HL-60 (cell line): ENCODE data around the gene PDYN.

ENCODE experiments used
- DNase-seq, 2 experiments: peaks; one replicate each; pipeline ENCODE4 v3.0.0-alpha.2; 2010 to 2020; ENCODE audit warnings: low read depth in 1 of 2, low spot score in 1 of 2
- H3K27ac ChIP-seq: fragments of 250-450 bp; sonication (Bioruptor Pico); replicated peaks from 2 replicates; pipeline ENCODE4 v1.5.1; 2020; ENCODE audit warnings: mild to moderate bottlenecking, moderate library complexity
- H3K27me3 ChIP-seq: fragments of 250-450 bp; sonication (Bioruptor Pico); 2 replicates; pipeline ENCODE4 v1.5.1; 2021; ENCODE audit warnings: mild to moderate bottlenecking, moderate library complexity; ENCODE audit not compliant: insufficient read depth, poor library complexity, severe bottlenecking
- H3K4me3 ChIP-seq: replicated peaks from 2 replicates; pipeline ENCODE4 v1.5.1; 2011; ENCODE audit warnings: mild to moderate bottlenecking, control low read depth, low read length; ENCODE audit not compliant: insufficient read depth
- CTCF ChIP-seq: IDR thresholded peaks from one replicate; pipeline ENCODE4 v1.5.1; 2011; ENCODE audit warnings: low read length, control low read depth, inconsistent platforms; ENCODE audit not compliant: insufficient read depth
- GABPA ChIP-seq: IDR thresholded peaks from 2 replicates; pipeline ENCODE4 v1.6.1; 2012; ENCODE audit warnings: low read depth
- POLR2AphosphoS5 ChIP-seq: IDR thresholded peaks from 2 replicates; pipeline ENCODE4 v1.6.1; 2012; ENCODE audit warnings: low read depth
- REST ChIP-seq: IDR thresholded peaks from 2 replicates; pipeline ENCODE4 v1.6.1; 2012; ENCODE audit warnings: low read depth; ENCODE audit not compliant: insufficient replicate concordance
- SPI1 ChIP-seq: IDR thresholded peaks from 2 replicates; pipeline ENCODE4 v1.6.1; 2012; ENCODE audit warnings: low read depth, mild to moderate bottlenecking, borderline replicate concordance

Gene PDYN

GRCh38 chr20:1964659-1965405, 29.0 kb downstream of the PDYN start:
- Histone ChIP-seq H3K27ac (peak overlapping the region; percentile 64), H3K4me3 (no peak overlapping the region), H3K27me3 (no peaks in the 10 kb centered on the region)
- DNase-seq = no peak
- TF ChIP-seq CTCF = no peak
- TF ChIP-seq GABPA = no peak
- no peak for TF ChIP-seq SPI1
- TF ChIP-seq POLR2AphosphoS5 = no peak
- TF ChIP-seq REST = no peak

DNA sequence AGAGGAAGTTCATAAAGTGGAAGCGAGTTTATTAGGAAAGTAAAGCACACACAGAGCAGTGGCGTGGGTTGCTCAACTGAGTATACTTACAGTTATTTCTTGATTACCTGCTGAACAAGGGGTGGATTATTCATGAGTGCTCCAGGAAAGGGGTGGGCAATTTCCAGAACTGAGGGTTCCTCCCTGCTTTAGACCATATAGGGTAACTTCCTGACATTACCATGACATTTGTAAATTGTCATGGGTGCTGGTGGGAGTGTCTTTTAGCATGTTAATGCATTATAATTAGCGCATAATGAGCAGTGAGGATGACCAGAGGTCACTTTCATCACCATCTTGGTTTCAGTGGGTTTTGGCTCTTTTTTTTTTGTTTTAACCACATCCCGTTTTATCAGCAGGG, 29.8 kb downstream of the PDYN start:
- no peaks in the 10 kb centered on the region for H3K27me3 ChIP-seq
- TF ChIP-seq GABPA (no peak), REST (no peak), SPI1 (0 out of 2 replicates have a peak, but pooled peaks have one; percentile 6), CTCF (no peak)
- no peak overlapping the region for H3K4me3 ChIP-seq
- H3K27ac ChIP-seq = peak overlapping the region; percentile 64
- DNase-seq = peak in 1 of 2 experiments; percentile 65

GRCh38 chr20:1961374-1961773, 32.5 kb downstream of the PDYN start:
- H3K27me3 ChIP-seq = no peaks in the 10 kb centered on the region
- DNase-seq = no peak
- TF ChIP-seq CTCF = no peak
- TF ChIP-seq REST = no peak
- no peak for TF ChIP-seq POLR2AphosphoS5
- TF ChIP-seq GABPA = no peak
- no peak for TF ChIP-seq SPI1
- H3K27ac ChIP-seq = no peak overlapping the region
- H3K4me3 ChIP-seq = no peak overlapping the region
